Nephron progenitor cell (in vitro differentiated cells): ENCODE results near the gene SLC22A6.
A peak's percentile ranks its signal among the peaks of the same experiment; 100 is the strongest.

Experiments used
- DNase-seq: peaks from one replicate; pipeline ENCODE4 v3.0.0; 2021
- H3K27ac Mint-ChIP-seq: 2 replicates; pipeline ENCODE4 v1.8.0; 2021; ENCODE audit warnings: mild to moderate bottlenecking, moderate library complexity, mixed read lengths
- H3K27me3 Mint-ChIP-seq: 2 replicates; pipeline ENCODE4 v1.8.0; 2021; ENCODE audit warnings: mild to moderate bottlenecking, low read depth, mixed read lengths; ENCODE audit not compliant: poor library complexity
- H3K36me3 Mint-ChIP-seq: 2 replicates; pipeline ENCODE4 v1.8.0; 2021; ENCODE audit warnings: low read depth, mixed read lengths
- H3K4me1 Mint-ChIP-seq: 2 replicates; pipeline ENCODE4 v1.8.0; 2021; ENCODE audit warnings: mixed read lengths
- H3K4me3 Mint-ChIP-seq: 2 replicates; pipeline ENCODE4 v1.8.0; 2021; ENCODE audit warnings: mild to moderate bottlenecking, moderate library complexity, mixed read lengths
- H3K9me3 Mint-ChIP-seq: 2 replicates; pipeline ENCODE4 v1.8.0; 2021; ENCODE audit warnings: mild to moderate bottlenecking, moderate library complexity, mixed read lengths
- TF ChIP-seq, protein P1 (sequence below): fragments of 200-600 bp; sonication (generic); IDR thresholded peaks from 2 replicates; pipeline ENCODE4 v1.5.0; 2021; ENCODE audit warnings: antibody characterized with exemption

SLC22A6 gene, protein sequence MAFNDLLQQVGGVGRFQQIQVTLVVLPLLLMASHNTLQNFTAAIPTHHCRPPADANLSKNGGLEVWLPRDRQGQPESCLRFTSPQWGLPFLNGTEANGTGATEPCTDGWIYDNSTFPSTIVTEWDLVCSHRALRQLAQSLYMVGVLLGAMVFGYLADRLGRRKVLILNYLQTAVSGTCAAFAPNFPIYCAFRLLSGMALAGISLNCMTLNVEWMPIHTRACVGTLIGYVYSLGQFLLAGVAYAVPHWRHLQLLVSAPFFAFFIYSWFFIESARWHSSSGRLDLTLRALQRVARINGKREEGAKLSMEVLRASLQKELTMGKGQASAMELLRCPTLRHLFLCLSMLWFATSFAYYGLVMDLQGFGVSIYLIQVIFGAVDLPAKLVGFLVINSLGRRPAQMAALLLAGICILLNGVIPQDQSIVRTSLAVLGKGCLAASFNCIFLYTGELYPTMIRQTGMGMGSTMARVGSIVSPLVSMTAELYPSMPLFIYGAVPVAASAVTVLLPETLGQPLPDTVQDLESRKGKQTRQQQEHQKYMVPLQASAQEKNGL

DNA sequence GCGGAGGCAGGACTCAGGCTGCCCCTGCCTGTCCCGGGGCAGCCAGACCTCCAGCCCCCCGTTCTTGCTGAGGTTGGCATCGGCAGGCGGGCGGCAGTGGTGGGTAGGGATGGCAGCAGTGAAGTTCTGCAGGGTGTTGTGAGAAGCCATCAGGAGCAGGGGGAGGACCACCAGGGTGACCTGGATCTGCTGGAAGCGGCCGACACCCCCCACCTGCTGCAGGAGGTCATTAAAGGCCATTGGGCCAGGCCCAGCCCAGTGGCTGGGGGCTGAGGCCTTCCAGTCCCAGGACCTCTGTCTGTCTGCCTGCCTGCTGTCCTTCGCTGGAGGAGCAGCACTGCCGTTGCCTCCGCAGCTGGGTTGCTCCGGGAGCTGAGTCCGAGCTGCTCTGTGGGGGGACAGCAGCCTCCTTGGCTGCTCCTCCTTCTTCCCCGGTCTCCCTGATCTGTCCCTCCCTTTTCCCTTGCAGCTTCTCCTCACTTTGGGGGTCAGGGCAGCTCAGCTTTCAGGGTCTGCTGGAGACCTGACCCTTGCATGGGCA lies at the start of gene SLC22A6:
TSS of gene SLC22A6 (minus strand) at position 517 of the 541 bp plus-strand sequence. CDS start at position 240, 277 bp downstream.
- Mint-ChIP-seq H3K27ac (no peak within 1 kb of the TSS), H3K27me3 (peaks cover 47% of the 10 kb centered on the region), H3K9me3 (no peaks in the 10 kb centered on the region), H3K36me3 (no peaks in the 10 kb centered on the region), H3K4me3 (no peak within 1 kb of the TSS), H3K4me1 (peaks cover 6% of the 10 kb centered on the region)
- TF ChIP-seq, protein P1, sequence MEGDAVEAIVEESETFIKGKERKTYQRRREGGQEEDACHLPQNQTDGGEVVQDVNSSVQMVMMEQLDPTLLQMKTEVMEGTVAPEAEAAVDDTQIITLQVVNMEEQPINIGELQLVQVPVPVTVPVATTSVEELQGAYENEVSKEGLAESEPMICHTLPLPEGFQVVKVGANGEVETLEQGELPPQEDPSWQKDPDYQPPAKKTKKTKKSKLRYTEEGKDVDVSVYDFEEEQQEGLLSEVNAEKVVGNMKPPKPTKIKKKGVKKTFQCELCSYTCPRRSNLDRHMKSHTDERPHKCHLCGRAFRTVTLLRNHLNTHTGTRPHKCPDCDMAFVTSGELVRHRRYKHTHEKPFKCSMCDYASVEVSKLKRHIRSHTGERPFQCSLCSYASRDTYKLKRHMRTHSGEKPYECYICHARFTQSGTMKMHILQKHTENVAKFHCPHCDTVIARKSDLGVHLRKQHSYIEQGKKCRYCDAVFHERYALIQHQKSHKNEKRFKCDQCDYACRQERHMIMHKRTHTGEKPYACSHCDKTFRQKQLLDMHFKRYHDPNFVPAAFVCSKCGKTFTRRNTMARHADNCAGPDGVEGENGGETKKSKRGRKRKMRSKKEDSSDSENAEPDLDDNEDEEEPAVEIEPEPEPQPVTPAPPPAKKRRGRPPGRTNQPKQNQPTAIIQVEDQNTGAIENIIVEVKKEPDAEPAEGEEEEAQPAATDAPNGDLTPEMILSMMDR = no peak
- no peak for DNase-seq

DNA sequence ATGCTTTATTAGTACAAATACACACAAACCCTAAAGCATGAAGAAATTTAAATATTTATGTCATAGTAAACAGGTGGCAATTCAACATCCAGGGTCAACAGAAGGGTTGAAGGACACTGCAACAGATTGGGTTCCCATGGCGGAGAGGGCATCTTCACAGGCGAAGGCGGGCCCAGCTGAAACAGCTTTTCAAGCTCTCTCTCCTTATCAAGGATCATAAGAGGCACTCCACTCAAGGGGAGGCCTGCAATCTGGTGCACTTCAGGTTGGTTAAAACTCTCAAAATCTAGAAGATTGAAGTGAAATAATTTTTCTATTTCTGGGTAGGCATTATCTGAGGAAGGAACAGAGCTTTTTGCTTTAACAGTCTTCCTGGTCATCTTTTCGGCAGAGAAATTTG lies 47.7 kb upstream of the SLC22A6 start:
- TF ChIP-seq, protein P1 = no peak
- Mint-ChIP-seq H3K4me1 (no peaks in the 10 kb centered on the region), H3K27me3 (peaks cover 38% of the 10 kb centered on the region), H3K36me3 (no peaks in the 10 kb centered on the region), H3K27ac (no peak overlapping the region), H3K9me3 (peaks cover 7% of the 10 kb centered on the region), H3K4me3 (no peak overlapping the region)
- no peak for DNase-seq

DNA sequence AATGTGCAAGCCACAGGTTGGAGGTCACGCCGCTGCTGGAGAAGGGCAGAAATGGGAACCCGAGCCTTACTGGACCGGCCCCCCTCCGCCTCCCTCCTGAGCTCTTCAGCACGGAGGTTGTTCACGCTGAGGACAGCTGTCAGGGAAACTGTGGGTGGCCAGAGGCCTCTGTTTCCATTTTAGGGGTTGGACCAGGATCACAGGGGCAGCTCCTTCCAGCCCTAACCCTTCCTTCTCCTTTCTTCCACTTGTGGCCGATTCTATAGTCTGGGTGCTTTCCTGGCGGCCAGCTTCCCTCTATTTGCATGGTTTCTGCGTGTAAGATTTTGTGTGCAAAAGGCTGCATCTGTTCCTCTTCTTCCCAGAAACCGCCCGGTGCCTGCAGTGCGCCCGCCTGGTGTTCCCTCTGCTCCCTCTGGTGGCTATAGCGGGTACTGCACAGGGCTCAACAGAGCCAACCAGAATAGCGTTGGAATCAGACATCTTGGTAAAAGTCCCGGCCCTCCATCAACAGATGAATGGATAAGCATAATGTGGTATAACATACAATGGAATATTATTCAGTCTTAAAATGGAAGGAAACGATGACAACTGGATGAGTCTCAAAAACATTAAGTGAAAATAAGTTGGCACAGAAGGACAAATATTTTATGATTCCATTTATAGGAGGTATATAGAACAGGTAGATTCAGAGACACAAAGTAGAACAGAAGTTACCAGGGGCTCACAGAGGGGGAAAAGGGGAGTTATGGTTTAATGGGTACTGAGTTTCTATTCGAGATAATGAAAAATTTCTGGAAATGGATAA lies 39.3 kb upstream of the SLC22A6 start:
- TF ChIP-seq, protein P1 = peak; percentile 99
- no peak overlapping the region for H3K4me3 Mint-ChIP-seq
- H3K27ac Mint-ChIP-seq = no peak overlapping the region

DNA sequence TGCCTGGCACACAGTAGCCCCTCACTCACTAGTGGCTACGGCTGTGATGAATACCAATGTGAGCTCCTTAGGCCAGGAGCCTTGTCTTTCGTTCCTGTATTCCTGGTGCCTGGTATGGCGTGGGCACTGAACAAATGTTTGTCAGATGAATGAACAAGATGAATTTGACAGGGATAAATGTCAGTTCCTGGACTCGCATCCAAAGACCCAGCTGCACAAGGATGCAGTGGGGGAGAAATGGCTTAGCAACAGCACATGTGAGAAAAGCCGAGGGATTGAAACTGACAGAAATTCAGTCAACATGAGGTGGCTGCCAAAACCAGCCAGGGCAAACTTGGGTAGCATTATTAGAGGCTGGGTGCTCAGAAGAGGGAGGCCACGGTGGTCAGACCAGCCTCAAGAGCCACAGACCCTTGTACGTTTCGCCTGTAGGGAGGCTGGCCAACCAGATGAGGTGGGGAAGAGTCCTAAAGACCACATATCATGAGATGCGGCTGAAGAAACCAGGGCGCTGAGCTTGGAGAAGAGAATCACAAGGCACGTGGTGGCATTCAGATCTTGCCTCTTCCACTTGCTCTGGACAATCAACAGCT lies 38.6 kb upstream of the SLC22A6 start:
- TF ChIP-seq, protein P1 = no peak
- Mint-ChIP-seq H3K36me3 (no peaks in the 10 kb centered on the region), H3K27ac (no peak overlapping the region), H3K9me3 (no peaks in the 10 kb centered on the region), H3K4me1 (peaks cover 18% of the 10 kb centered on the region), H3K4me3 (no peak overlapping the region), H3K27me3 (peaks cover 39% of the 10 kb centered on the region)
- DNase-seq = no peak

More for the DNA sequence above, 39.3 kb upstream of the SLC22A6 start:
- H3K36me3 Mint-ChIP-seq = no peaks in the 10 kb centered on the region
- peak; percentile 96 for DNase-seq
- no peaks in the 10 kb centered on the region for H3K9me3 Mint-ChIP-seq
- H3K27me3 Mint-ChIP-seq = peaks cover 42% of the 10 kb centered on the region
- peaks cover 18% of the 10 kb centered on the region for H3K4me1 Mint-ChIP-seq

DNA sequence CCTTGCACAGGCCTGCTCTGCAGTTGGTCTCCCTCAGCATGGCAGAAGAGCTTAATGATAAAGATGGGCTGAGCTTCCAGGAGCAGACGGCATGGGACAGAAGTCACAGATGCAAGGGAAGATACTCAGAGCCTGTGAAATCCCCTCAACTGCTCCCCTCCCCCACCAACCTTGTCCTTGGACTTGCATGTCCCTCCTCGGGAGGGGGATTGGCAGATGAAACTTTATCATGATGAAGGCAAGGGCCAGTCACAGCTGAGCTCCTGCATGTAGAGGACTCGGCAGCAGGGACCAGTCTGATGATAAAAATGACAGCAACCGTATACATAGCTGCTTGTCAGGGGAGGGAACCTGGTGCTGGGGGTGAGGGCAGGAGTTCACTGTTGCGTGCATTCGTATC lies 37.7 kb upstream of the SLC22A6 start:
- Mint-ChIP-seq H3K36me3 (no peaks in the 10 kb centered on the region), H3K4me1 (peaks cover 27% of the 10 kb centered on the region), H3K9me3 (no peaks in the 10 kb centered on the region), H3K27me3 (peaks cover 43% of the 10 kb centered on the region), H3K27ac (no peak overlapping the region), H3K4me3 (no peak overlapping the region)
- DNase-seq = no peak
- TF ChIP-seq, protein P1 = no peak
